H1 (cell line): ENCODE results near the gene NACAD. TPM values are rescaled to one million over a fixed set of nuclear protein-coding genes. Genes with fewer than 3 reads are reported as not detected.

Experiments
- CTCF ChIA-PET: fragments of 300-600 bp; sonication (Branson Sonifier 250); formaldehyde crosslinking; loops from one replicate; lab custom pipeline; 2021; ENCODE audit not compliant: partially characterized antibody; lab: Charles Lee
- POLR2A ChIA-PET: fragments of 300-600 bp; sonication (Branson Sonifier 250); formaldehyde crosslinking; loops from one replicate; lab custom pipeline; 2021; ENCODE audit warnings: inconsistent platforms; ENCODE audit not compliant: partially characterized antibody; lab: Charles Lee
- DNase-seq, 2 experiments: peaks; one replicate each; pipeline versions ENCODE4 v3.0.0 to v3.0.0-alpha.2; 2010 to 2022; ENCODE audit warnings: low spot score in 2 of 2, low read depth in 1 of 2, mixed read lengths in 1 of 2
- FAIRE-seq: peaks from 2 replicates; lab custom pipeline; 2011; peaks lifted over from hg19 to GRCh38; lab: Jason Lieb, UNC
- H2AFZ ChIP-seq: 2 replicates; pipeline ENCODE4 v1.8.1; 2012; ENCODE audit warnings: low read length, inconsistent platforms
- H2AK5ac ChIP-seq: 2 replicates; pipeline ENCODE4 v1.6.1; 2013; ENCODE audit warnings: low read depth, low read length
- H2BK120ac ChIP-seq: replicated peaks from 2 replicates; pipeline ENCODE3; 2013; ENCODE audit warnings: low read depth, low read length, inconsistent platforms
- H2BK12ac ChIP-seq: 2 replicates; pipeline ENCODE4 v1.6.1; 2013; ENCODE audit warnings: low read depth, low read length
- H2BK15ac ChIP-seq: 2 replicates; pipeline ENCODE4 v1.6.1; 2013; ENCODE audit warnings: low read length
- H2BK20ac ChIP-seq: 2 replicates; pipeline ENCODE4 v1.6.1; 2013; ENCODE audit warnings: low read length
- H2BK5ac ChIP-seq: 2 replicates; pipeline ENCODE4 v1.6.1; 2013; ENCODE audit warnings: low read depth, low read length
- H3K14ac ChIP-seq: 2 replicates; pipeline ENCODE4 v1.6.1; 2013; ENCODE audit warnings: inconsistent platforms; ENCODE audit not compliant: insufficient read length
- H3K18ac ChIP-seq: 2 replicates; pipeline ENCODE4 v1.6.1; 2013; ENCODE audit warnings: low read length; ENCODE audit errors: extremely low read depth
- H3K23ac ChIP-seq: 2 replicates; pipeline ENCODE4 v1.6.1; 2013; ENCODE audit warnings: inconsistent platforms; ENCODE audit not compliant: insufficient read length
- H3K23me2 ChIP-seq: 2 replicates; pipeline ENCODE4 v1.6.1; 2013; ENCODE audit warnings: low read depth, low read length
- H3K27ac ChIP-seq: 2 replicates; pipeline ENCODE4 v1.6.1; 2011; ENCODE audit warnings: low read depth, low read length, inconsistent platforms
- H3K27me3 ChIP-seq, 4 experiments: replicated peaks in 1 of 4; 1 replicate in 1 of 4; 2 replicates in 3 of 4; pipeline versions ENCODE4 v1.6.1 to v1.8.1; 2011 to 2013; ENCODE audit warnings: low read length in 3 of 4, mild to moderate bottlenecking in 3 of 4, inconsistent platforms in 2 of 4, mixed read lengths in 2 of 4, moderate library complexity in 1 of 4; ENCODE audit not compliant: control insufficient read depth in 3 of 4, insufficient read depth in 3 of 4; ENCODE audit errors: extremely low read depth in 1 of 4
- H3K36me3 ChIP-seq, 4 experiments: 2 replicates each; pipeline versions ENCODE4 v1.6.1 to v1.8.1; 2011 to 2013; ENCODE audit warnings: mild to moderate bottlenecking in 4 of 4, low read length in 3 of 4, moderate library complexity in 2 of 4, control low read depth in 1 of 4, inconsistent platforms in 1 of 4; ENCODE audit not compliant: insufficient read depth in 4 of 4, control insufficient read depth in 2 of 4
- H3K4ac ChIP-seq: replicated peaks from 2 replicates; pipeline ENCODE3; 2013; ENCODE audit warnings: low read length, low read depth, mixed read lengths, inconsistent platforms; ENCODE audit not compliant: insufficient read length
- H3K4me1 ChIP-seq, 4 experiments: replicated peaks in 1 of 4; 1 replicate in 1 of 4; 2 replicates in 3 of 4; pipeline versions ENCODE4 v1.6.1 to v1.8.1; 2011 to 2013; ENCODE audit warnings: low read length in 3 of 4, inconsistent platforms in 2 of 4, mixed read lengths in 1 of 4; ENCODE audit not compliant: insufficient read depth in 4 of 4, control insufficient read depth in 3 of 4
- H3K4me2 ChIP-seq, 2 experiments: 2 replicates each; pipeline versions ENCODE4 v1.6.1 to v1.8.1; 2011 to 2013; ENCODE audit warnings: low read depth in 2 of 2, low read length in 2 of 2, control low read depth in 1 of 2, inconsistent platforms in 1 of 2, mild to moderate bottlenecking in 1 of 2; ENCODE audit not compliant: insufficient read depth in 1 of 2
- H3K4me3 ChIP-seq, 4 experiments: fragments of 200-600, 300-600 bp in 1 of 4; sonication (generic), shearing (Covaris generic), sonication (Bioruptor Twin) in 1 of 4; 2 replicates each; pipeline versions ENCODE4 v1.5.1 to v1.8.1; 2011 to 2016; ENCODE audit warnings: low read length in 4 of 4, low read depth in 3 of 4, control low read depth in 2 of 4, inconsistent platforms in 2 of 4, mild to moderate bottlenecking in 2 of 4, mixed read lengths in 1 of 4, moderate library complexity in 1 of 4; ENCODE audit not compliant: insufficient read depth in 2 of 4; ENCODE audit errors: extremely low read depth in 1 of 4
- H3K56ac ChIP-seq: replicated peaks from 2 replicates; pipeline ENCODE3; 2013; ENCODE audit warnings: low read depth, mild to moderate bottlenecking, mixed read lengths, low read length, inconsistent platforms; ENCODE audit not compliant: insufficient read length
- H3K79me1 ChIP-seq: 2 replicates; pipeline ENCODE4 v1.6.1; 2013; ENCODE audit warnings: low read depth, low read length, control low read depth
- H3K79me2 ChIP-seq, 2 experiments: 2 replicates each; pipeline versions ENCODE4 v1.6.1 to v1.8.1; 2012 to 2013; ENCODE audit warnings: low read length in 2 of 2, mild to moderate bottlenecking in 2 of 2, inconsistent platforms in 1 of 2; ENCODE audit not compliant: insufficient read depth in 2 of 2, control insufficient read depth in 1 of 2
- H3K9ac ChIP-seq, 4 experiments: replicated peaks in 1 of 4; 1 replicate in 1 of 4; 2 replicates in 3 of 4; pipeline versions ENCODE4 v1.6.1 to v1.8.1; 2011 to 2013; ENCODE audit warnings: low read depth in 3 of 4, low read length in 3 of 4, control low read depth in 2 of 4, mild to moderate bottlenecking in 2 of 4, moderate library complexity in 2 of 4, inconsistent platforms in 1 of 4; ENCODE audit errors: extremely low read depth in 1 of 4
- H3K9me3 ChIP-seq, 2 experiments: 2 replicates each; pipeline versions ENCODE4 v1.6.1 to v1.8.1; 2012 to 2013; ENCODE audit warnings: mild to moderate bottlenecking in 2 of 2, moderate library complexity in 2 of 2, control low read depth in 1 of 2, inconsistent platforms in 1 of 2, low read depth in 1 of 2, low read length in 1 of 2, mixed read lengths in 1 of 2; ENCODE audit not compliant: insufficient read depth in 2 of 2
- H4K20me1 ChIP-seq, 2 experiments: replicated peaks in 1 of 2; 2 replicates each; pipeline versions ENCODE3 to v1.8.1; 2011 to 2013; ENCODE audit warnings: inconsistent platforms in 2 of 2, low read length in 2 of 2, mild to moderate bottlenecking in 1 of 2; ENCODE audit not compliant: insufficient read depth in 2 of 2, control insufficient read depth in 1 of 2
- H4K5ac ChIP-seq: 2 replicates; pipeline ENCODE4 v1.6.1; 2013; ENCODE audit warnings: low read length, low read depth, mixed read lengths, inconsistent platforms; ENCODE audit not compliant: insufficient read length
- H4K8ac ChIP-seq: 2 replicates; pipeline ENCODE4 v1.8.0; 2013; ENCODE audit warnings: mild to moderate bottlenecking, moderate library complexity, low read length, inconsistent platforms; ENCODE audit not compliant: insufficient read depth; ENCODE audit errors: extremely low read depth
- H4K91ac ChIP-seq: replicated peaks from 2 replicates; pipeline ENCODE3; 2013; ENCODE audit warnings: low read length, mixed read lengths, inconsistent platforms; ENCODE audit not compliant: insufficient read length
- CTCF ChIP-seq, 3 experiments: IDR thresholded peaks; 1 replicate in 2 of 3; 2 replicates in 1 of 3; pipeline versions ENCODE4 v1.5.1 to v1.6.1; 2011; ENCODE audit warnings: low read length in 3 of 3, mild to moderate bottlenecking in 3 of 3, inconsistent platforms in 2 of 3, low read depth in 1 of 3, moderate library complexity in 1 of 3; ENCODE audit not compliant: insufficient read depth in 1 of 3; ENCODE audit errors: control extremely low read depth in 1 of 3
- RAD21 ChIP-seq, 2 experiments: IDR thresholded peaks in 1 of 2; conservative IDR thresholded peaks in 1 of 2; 2 replicates each; pipeline ENCODE4 v1.6.1; 2011; ENCODE audit warnings: low read depth in 2 of 2, low read length in 2 of 2, improper control_type of control experiment in 1 of 2, inconsistent platforms in 1 of 2, mild to moderate bottlenecking in 1 of 2, moderate library complexity in 1 of 2
- USF2 ChIP-seq: IDR thresholded peaks from 2 replicates; pipeline ENCODE4 v1.6.1; 2011; ENCODE audit warnings: low read length, improper control_type of control experiment
- WGBS, 2 experiments: shearing (Covaris generic) in 1 of 2; methylation state at CpG; one replicate each; pipeline versions ENCODE4 v1.1.6 to v1.1.7; 2013 to 2015; ENCODE audit warnings: low lambda C conversion rate in 2 of 2, mixed read lengths in 2 of 2, inconsistent platforms in 1 of 2, low coverage in 1 of 2, missing lambda C conversion rate in 1 of 2; ENCODE audit not compliant: insufficient replicate concordance in 2 of 2, insufficient coverage in 1 of 2, insufficient read length in 1 of 2; ENCODE audit errors: extremely low coverage in 1 of 2, missing lambda C conversion rate in 1 of 2; 5-methylcytosine and 5-hydroxymethylcytosine counted together
- polyA plus RNA-seq, 7 experiments: library from polyadenylated mRNA; depleted of rRNA in 3 of 7; stranded (reverse) in 5 of 7; unstranded in 2 of 7; fragments of >200 nt in 5 of 7; fragments of 200-250 nt in 2 of 7; gene quantifications; 1 replicate in 5 of 7; 2 replicates in 1 of 7; 4 replicates in 1 of 7; pipeline versions ENCODE4 v1.2.1 to v1.2.3, GENCODE V29; 2011 to 2013; ENCODE audit warnings: missing spikeins in 2 of 7, mixed read lengths in 2 of 7
- total RNA-seq: library from RNA; stranded (reverse); fragmentation: NEBNext Ultra II Directional; extraction: Animal tissue kit (Norgen Biotek cat#: 25700); gene quantifications from 2 replicates; pipeline ENCODE4 v1.2.1, GENCODE V29; 2021
- TF ChIP-seq, protein P1 (sequence below): IDR thresholded peaks from 2 replicates; pipeline ENCODE4 v1.6.1; 2011; ENCODE audit warnings: low read depth, mild to moderate bottlenecking, low read length; ENCODE audit not compliant: insufficient read depth

NACAD gene
- total and polyA plus RNA-seq, 2 of the 8 experiments (the other 6 are each of a cell fraction or from before 2014, with no cell fraction given): 1.3 to 6.0 TPM

DNA sequence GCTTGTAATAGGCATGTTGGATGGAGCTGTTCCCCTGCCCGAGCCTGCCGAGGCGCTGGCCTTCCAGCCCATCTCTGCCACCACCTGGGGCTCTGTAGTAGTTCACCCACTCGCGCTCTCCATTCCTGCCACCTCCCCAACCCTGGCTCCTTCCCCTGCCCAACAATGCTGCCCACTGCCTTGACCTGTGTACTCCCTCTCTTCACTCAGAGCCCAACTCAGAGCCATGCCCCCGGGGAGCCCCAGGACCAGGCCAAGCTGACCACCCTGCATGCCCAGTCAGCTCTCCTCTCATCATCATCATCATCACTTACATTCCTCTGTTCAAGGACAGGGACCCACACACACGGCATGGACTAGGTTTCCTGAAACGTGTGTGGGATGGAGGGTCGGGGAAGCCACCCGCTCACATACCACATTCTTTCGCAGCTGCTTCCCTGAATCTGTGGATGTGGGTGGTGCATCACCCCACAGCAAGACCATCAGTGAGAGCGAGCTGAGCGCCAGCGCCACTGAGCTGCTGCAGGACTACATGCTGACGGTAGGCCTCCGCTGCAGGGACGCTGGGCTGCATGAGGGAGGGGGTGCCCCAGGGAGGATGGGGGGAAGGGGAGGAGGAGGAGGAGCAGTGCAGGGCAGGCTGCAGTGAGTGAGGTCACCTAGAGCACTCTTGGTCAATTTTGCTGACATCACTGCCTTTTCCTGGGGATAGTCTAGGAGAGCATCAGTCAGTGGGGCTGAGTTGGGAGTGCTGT lies 15.6 kb downstream of the NACAD start:
- H3K23me2 ChIP-seq: no peaks in the 10 kb centered on the region; the same call in 1 of the 2 replicates
- no peak overlapping the region for H2AFZ ChIP-seq
- H3K23ac ChIP-seq: no peak overlapping the region
- H3K4me3 ChIP-seq: no peak overlapping the region
- TF ChIP-seq USF2 (no peak), RAD21 (IDR thresholded peaks at IDR 0.05 in 1 of 2, conservative IDR thresholded peaks at IDR 0.05 in 1 of 2; ENCODE audit: low read depth in 2 of 2, low read length in 2 of 2) (peak; percentile 25 to 38; a peak in 3 of 4 replicates), CTCF (IDR thresholded peaks at IDR 0.05; ENCODE audit: control extremely low read depth in 1 of 3, insufficient read depth in 1 of 3, low read depth in 1 of 3, low read length in 3 of 3) (peak in 1 of 3 experiments; percentile 13; a peak in 1 of 4 replicates)
- TF ChIP-seq, protein P1, sequence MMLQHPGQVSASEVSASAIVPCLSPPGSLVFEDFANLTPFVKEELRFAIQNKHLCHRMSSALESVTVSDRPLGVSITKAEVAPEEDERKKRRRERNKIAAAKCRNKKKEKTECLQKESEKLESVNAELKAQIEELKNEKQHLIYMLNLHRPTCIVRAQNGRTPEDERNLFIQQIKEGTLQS: no peak
- H3K18ac ChIP-seq: no peak overlapping the region
- no peak overlapping the region for H3K9ac ChIP-seq
- H2BK12ac ChIP-seq: no peak overlapping the region
- no peak overlapping the region for H3K27ac ChIP-seq
- no peak overlapping the region for H3K4ac ChIP-seq
- no peak overlapping the region for H2AK5ac ChIP-seq
- no peak overlapping the region for H3K56ac ChIP-seq
- H2BK5ac ChIP-seq: no peak overlapping the region; the same call in 1 of the 2 replicates
- no peaks in the 10 kb centered on the region for H3K79me2 ChIP-seq
- H3K79me1 ChIP-seq: peaks cover 2% of the 10 kb centered on the region; the same call in 1 of the 2 replicates
- H3K4me1 ChIP-seq: no peaks in the 10 kb centered on the region; a peak in 1 of 7 replicates
- no peak overlapping the region for H4K8ac ChIP-seq
- ChIA-PET POLR2A (interaction anchor here (0.7 to 1.9 kb wide), 2 partner anchors 32 to 39 kb away, joined by 3 to 4 read pairs; partner anchors contain the start of gene TBRG4), CTCF (interaction anchor here (0.9 to 6.3 kb wide), 13 partner anchors 9 to 108 kb away, joined by 3 to 40 read pairs (median 3); no protein-coding TSS in a partner anchor)
- H3K14ac ChIP-seq: no peak overlapping the region
- peaks cover 2 to 7% of the 10 kb centered on the region in 2 experiments for H4K20me1 ChIP-seq
- FAIRE-seq: no peak
- peaks cover 0 to 10% (median 4%) of the 10 kb centered on the region in 4 experiments; a peak in 6 of 8 replicates for H3K36me3 ChIP-seq
- H4K5ac ChIP-seq: no peak overlapping the region
- H3K4me2 ChIP-seq: no peak overlapping the region
- no peak overlapping the region for H2BK120ac ChIP-seq
- no peaks in the 10 kb centered on the region for H3K27me3 ChIP-seq
- no peak overlapping the region for H2BK20ac ChIP-seq
- peak overlapping the region; percentile 5 for H4K91ac ChIP-seq
- WGBS, 2 experiments: 85% methylated on average over 17 of the region's 17 CpGs; no CpG with 5 or more reads in 1 of the 2 experiments
- no peak for DNase-seq
- H2BK15ac ChIP-seq: no peak overlapping the region
- no peaks in the 10 kb centered on the region for H3K9me3 ChIP-seq
